Thyroid gland (tissue), 4 donors: ENCODE data around the gene SRSF8. TPM values are rescaled to one million over a fixed set of nuclear protein-coding genes. Genes with fewer than 3 reads are reported as not detected.

Experiments
- DNase-seq, 2 donors: peaks; one replicate each; pipeline ENCODE4 v3.0.0-alpha.2; 2019
- H3K27ac ChIP-seq, 3 donors: fragments of 200-600 bp; sonication (generic); 1 replicate in 2 of 3; 2 replicates in 1 of 3; pipeline ENCODE4 v1.5.1; 2016 to 2019; ENCODE audit warnings: mild to moderate bottlenecking in 1 of 3, moderate library complexity in 1 of 3
- H3K27me3 ChIP-seq: fragments of 200-600 bp; sonication (generic); one replicate; pipeline ENCODE4 v1.5.1; 2019
- H3K36me3 ChIP-seq, 2 donors: fragments of 200-600 bp; sonication (generic); one replicate each; pipeline ENCODE4 v1.5.1; 2016 to 2019
- H3K4me1 ChIP-seq, 2 donors: fragments of 200-600 bp; sonication (generic); one replicate each; pipeline ENCODE4 v1.5.1; 2017 to 2019
- H3K4me3 ChIP-seq, 3 donors: fragments of 200-600 bp; sonication (generic); replicated peaks in 1 of 3; 1 replicate in 2 of 3; 2 replicates in 1 of 3; pipeline ENCODE4 v1.5.1; 2016; ENCODE audit warnings: mild to moderate bottlenecking in 1 of 3
- H3K9me3 ChIP-seq: fragments of 200-600 bp; sonication (generic); one replicate; pipeline ENCODE4 v1.5.1; 2017
- CTCF ChIP-seq, 6 experiments: fragments of 200-600 bp in 3 of 6; fragments of 450-650 bp in 3 of 6; sonication (generic) in 3 of 6; IDR thresholded peaks; one replicate each; pipeline ENCODE4 v1.5.1; 2016 to 2019; ENCODE audit warnings: antibody characterized with exemption in 6 of 6, mild to moderate bottlenecking in 2 of 6, inconsistent platforms in 1 of 6, moderate library complexity in 1 of 6
- POLR2A ChIP-seq, 2 donors: fragments of 450-650 bp; IDR thresholded peaks; one replicate each; pipeline ENCODE4 v1.6.1; 2017; ENCODE audit warnings: antibody characterized with exemption in 2 of 2, mild to moderate bottlenecking in 2 of 2, moderate library complexity in 1 of 2
- WGBS, 2 donors: methylation state at CpG; one replicate each; pipeline ENCODE4 v1.1.5; 2017; 5-methylcytosine and 5-hydroxymethylcytosine counted together
- intact Hi-C: fragments of 100-400 bp; cut with DNase I; formaldehyde crosslinking; loops from one replicate; pipeline ENCODE4 v1.15.1; 2023
- total RNA-seq, 4 donors: library from RNA; depleted of rRNA; stranded (reverse); fragments of >200 nt; gene quantifications; one replicate each; pipeline ENCODE4 v1.2.3, GENCODE V29; 2016

The SRSF8 gene
- total RNA-seq, 4 donors from 2014 or later: 42.9 to 53.5 (median 51.8) TPM

- H3K4me1 ChIP-seq: peaks cover 12 to 20% of the 10 kb centered on the region in 2 donors
- no peaks in the 10 kb centered on the region for H3K36me3 ChIP-seq
- DNase-seq: no peak
- no peak overlapping the region for H3K4me3 ChIP-seq
- no peaks in the 10 kb centered on the region for H3K9me3 ChIP-seq
- WGBS, 2 donors: 94 to 95% methylated on average over 4 of the region's 4 CpGs
- TF ChIP-seq POLR2A (IDR thresholded peaks at IDR 0.05) (no peak), CTCF (IDR thresholded peaks at IDR 0.05) (no peak)
- H3K27me3 ChIP-seq: no peaks in the 10 kb centered on the region
- intact Hi-C loops: no loop called here
- H3K27ac ChIP-seq: no peak overlapping the region
These were observed 33.5 kb downstream of the SRSF8 start for GRCh38 chr11:95100191-95100648.

- no peaks in the 10 kb centered on the region for H3K36me3 ChIP-seq
- peaks cover 9 to 13% of the 10 kb centered on the region in 2 donors for H3K4me1 ChIP-seq
- no peak overlapping the region for H3K27ac ChIP-seq
- H3K9me3 ChIP-seq: no peaks in the 10 kb centered on the region
- no peaks in the 10 kb centered on the region for H3K27me3 ChIP-seq
- H3K4me3 ChIP-seq: no peak overlapping the region
- WGBS, 2 donors: 92 to 94% methylated on average over 6 of the region's 6 CpGs
- TF ChIP-seq POLR2A (IDR thresholded peaks at IDR 0.05) (no peak), CTCF (IDR thresholded peaks at IDR 0.05) (no peak)
- intact Hi-C loops: no loop called here
- DNase-seq: no peak
These were observed 34.3 kb downstream of the SRSF8 start for GRCh38 chr11:95100856-95101507.

GRCh38 chr11:95101935-95102334 is 35.2 kb downstream of the SRSF8 start:
- WGBS, 2 donors: 79 to 83% methylated on average over 1 of the region's 1 CpG

DNA sequence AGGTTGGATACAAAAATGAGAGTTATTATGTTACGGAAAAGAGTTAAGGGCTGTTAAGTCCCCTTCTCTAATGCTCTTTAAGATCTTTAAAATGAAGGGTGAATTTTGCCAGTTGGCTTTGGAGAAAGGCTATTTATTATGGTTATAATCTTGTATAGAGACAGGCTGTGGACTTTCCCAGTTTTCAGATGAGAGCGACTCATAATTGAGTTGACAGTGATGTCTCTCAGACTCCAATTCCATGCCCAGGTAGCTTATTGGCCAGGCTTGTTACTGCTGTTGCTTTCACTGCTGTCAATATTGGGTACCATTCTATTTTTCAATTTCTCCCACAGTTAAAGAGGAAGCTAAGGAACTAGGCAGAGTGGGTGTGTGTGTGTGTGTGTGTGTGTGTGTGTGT is 36.0 kb downstream of the SRSF8 start:
- intact Hi-C loops: no loop called here
- Histone ChIP-seq H3K9me3 (no peaks in the 10 kb centered on the region), H3K27me3 (no peaks in the 10 kb centered on the region), H3K27ac (no peak overlapping the region), H3K4me1 (peaks cover 8 to 10% of the 10 kb centered on the region in 2 donors), H3K36me3 (no peaks in the 10 kb centered on the region), H3K4me3 (no peak overlapping the region)
- no peak for DNase-seq
- TF ChIP-seq POLR2A (IDR thresholded peaks at IDR 0.05) (no peak), CTCF (IDR thresholded peaks at IDR 0.05) (no peak)
- WGBS, 2 donors: 99 to 100% methylated on average over 2 of the region's 2 CpGs

More at GRCh38 chr11:95101935-95102334, 35.2 kb downstream of the SRSF8 start:
- H3K36me3 ChIP-seq: no peaks in the 10 kb centered on the region
- H3K27ac ChIP-seq: no peak overlapping the region
- H3K4me1 ChIP-seq: peaks cover 2 to 8% of the 10 kb centered on the region in 2 donors
- H3K27me3 ChIP-seq: no peaks in the 10 kb centered on the region
- no peaks in the 10 kb centered on the region for H3K9me3 ChIP-seq
- no peak overlapping the region for H3K4me3 ChIP-seq
- intact Hi-C loops: no loop called here
- no peak for DNase-seq
- TF ChIP-seq POLR2A (IDR thresholded peaks at IDR 0.05) (no peak), CTCF (IDR thresholded peaks at IDR 0.05) (no peak)

DNA sequence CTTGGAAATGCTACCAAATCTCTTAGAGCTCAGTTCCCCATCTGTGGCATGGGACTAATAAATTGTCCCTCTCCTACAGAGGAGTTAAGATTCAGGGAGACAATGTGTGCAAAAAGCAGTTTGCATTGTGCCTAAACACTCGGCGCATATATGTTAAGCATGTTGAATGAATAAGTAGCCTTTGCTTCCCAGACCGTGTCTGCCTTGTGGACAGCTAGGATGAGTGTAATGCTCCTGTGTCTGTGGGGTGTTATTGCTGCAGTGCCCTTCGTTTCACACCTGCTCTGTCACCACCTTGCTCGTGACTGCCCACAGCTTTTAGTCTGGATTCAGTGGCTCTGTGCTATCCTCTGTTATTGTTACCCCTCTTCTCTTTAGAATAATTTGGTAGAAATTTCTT is 37.0 kb downstream of the SRSF8 start:
- Histone ChIP-seq H3K4me1 (peaks cover 10 to 18% of the 10 kb centered on the region in 2 donors), H3K27me3 (no peaks in the 10 kb centered on the region), H3K4me3 (no peak overlapping the region), H3K36me3 (no peaks in the 10 kb centered on the region), H3K9me3 (no peaks in the 10 kb centered on the region), H3K27ac (no peak overlapping the region)
- TF ChIP-seq POLR2A (IDR thresholded peaks at IDR 0.05): no peak
- no peak for TF ChIP-seq CTCF (IDR thresholded peaks at IDR 0.05)
- 91 to 93% methylated on average over 5 of the region's 5 CpGs for WGBS, 2 donors
- no peak for DNase-seq
- intact Hi-C loops: no loop called here
